Body of pancreas (tissue), 4 donors: Measurements from ENCODE around the gene NMT1.

Experiments used
- POLR2A ChIP-seq, 3 donors: fragments of 450-650 bp; IDR thresholded peaks; one replicate each; pipeline ENCODE4 v1.6.1; 2016; ENCODE audit warnings: antibody characterized with exemption in 3 of 3, mild to moderate bottlenecking in 2 of 3
- TF ChIP-seq, protein P1 (sequence below), 7 experiments: fragments of 450-650 bp in 4 of 7; fragments of 200-600 bp in 3 of 7; sonication (generic) in 3 of 7; IDR thresholded peaks; one replicate each; pipeline ENCODE4 v1.5.1; 2016 to 2019; ENCODE audit warnings: antibody characterized with exemption in 7 of 7

DNA sequence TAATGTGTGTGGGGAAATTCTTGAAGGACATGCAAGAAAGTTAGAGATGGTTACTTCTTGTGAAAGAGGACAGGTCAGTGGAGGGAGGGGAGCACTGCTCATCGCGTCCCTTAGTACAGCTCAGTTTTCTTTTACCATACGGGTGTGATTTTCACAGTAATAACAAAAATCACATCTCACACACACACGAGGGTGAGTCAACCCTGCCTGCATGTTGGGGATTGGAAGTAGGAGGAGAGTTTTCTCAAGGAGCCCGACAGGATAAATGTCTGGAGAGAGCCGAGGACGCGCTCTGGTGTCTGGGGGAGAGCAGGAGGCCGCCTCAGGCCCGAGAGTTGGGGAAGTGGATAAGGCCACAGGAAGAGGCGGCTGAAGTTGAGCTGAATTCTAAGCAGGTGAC is 54.8 kb downstream of the NMT1 start:
- TF ChIP-seq POLR2A (IDR thresholded peaks at IDR 0.05) = no peak
- TF ChIP-seq, protein P1, sequence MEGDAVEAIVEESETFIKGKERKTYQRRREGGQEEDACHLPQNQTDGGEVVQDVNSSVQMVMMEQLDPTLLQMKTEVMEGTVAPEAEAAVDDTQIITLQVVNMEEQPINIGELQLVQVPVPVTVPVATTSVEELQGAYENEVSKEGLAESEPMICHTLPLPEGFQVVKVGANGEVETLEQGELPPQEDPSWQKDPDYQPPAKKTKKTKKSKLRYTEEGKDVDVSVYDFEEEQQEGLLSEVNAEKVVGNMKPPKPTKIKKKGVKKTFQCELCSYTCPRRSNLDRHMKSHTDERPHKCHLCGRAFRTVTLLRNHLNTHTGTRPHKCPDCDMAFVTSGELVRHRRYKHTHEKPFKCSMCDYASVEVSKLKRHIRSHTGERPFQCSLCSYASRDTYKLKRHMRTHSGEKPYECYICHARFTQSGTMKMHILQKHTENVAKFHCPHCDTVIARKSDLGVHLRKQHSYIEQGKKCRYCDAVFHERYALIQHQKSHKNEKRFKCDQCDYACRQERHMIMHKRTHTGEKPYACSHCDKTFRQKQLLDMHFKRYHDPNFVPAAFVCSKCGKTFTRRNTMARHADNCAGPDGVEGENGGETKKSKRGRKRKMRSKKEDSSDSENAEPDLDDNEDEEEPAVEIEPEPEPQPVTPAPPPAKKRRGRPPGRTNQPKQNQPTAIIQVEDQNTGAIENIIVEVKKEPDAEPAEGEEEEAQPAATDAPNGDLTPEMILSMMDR (IDR thresholded peaks at IDR 0.05) = no peak
